ENCODE results near the gene CLEC7A.

DNA sequence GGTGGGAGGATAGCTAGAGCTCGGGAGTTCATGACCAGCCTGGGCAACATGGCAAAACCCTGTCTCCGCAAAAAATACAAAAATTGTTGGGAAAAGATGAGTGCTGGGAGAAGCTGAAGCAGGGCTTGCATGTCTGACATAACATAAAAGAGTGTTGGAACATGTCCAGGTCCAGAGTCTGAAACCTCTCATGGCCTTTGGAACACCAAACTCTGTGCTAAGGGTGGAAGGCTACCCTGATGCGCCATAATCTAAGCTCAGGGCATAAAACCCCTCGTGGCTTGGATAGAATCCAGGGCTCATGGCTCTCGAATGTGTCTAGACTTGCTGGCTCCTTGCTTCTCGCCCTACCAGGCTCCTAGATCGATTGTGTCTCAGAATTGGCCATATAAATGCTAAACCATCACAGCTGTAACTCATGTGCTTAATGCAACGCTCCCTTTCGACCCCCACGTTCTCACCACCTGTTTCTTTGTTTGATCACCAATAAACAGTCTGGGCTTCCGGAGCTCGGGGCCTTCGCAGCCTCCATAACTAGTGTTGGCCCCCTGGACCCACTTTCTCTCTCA is 6.7 kb upstream of the CLEC7A start:
- TF ChIP-seq, protein P1, sequence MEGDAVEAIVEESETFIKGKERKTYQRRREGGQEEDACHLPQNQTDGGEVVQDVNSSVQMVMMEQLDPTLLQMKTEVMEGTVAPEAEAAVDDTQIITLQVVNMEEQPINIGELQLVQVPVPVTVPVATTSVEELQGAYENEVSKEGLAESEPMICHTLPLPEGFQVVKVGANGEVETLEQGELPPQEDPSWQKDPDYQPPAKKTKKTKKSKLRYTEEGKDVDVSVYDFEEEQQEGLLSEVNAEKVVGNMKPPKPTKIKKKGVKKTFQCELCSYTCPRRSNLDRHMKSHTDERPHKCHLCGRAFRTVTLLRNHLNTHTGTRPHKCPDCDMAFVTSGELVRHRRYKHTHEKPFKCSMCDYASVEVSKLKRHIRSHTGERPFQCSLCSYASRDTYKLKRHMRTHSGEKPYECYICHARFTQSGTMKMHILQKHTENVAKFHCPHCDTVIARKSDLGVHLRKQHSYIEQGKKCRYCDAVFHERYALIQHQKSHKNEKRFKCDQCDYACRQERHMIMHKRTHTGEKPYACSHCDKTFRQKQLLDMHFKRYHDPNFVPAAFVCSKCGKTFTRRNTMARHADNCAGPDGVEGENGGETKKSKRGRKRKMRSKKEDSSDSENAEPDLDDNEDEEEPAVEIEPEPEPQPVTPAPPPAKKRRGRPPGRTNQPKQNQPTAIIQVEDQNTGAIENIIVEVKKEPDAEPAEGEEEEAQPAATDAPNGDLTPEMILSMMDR (IDR thresholded peaks at IDR 0.05): no peak
- no peak for TF ChIP-seq POLR2AphosphoS5 (IDR thresholded peaks at IDR 0.05; ENCODE audit: low read depth, low read length)
- no peak for TF ChIP-seq SIN3A (IDR thresholded peaks at IDR 0.05; ENCODE audit: borderline replicate concordance, insufficient read depth, low read depth, low read length)
- TF ChIP-seq REST (IDR thresholded peaks at IDR 0.05; ENCODE audit: insufficient read depth in 1 of 2, low read depth in 2 of 2, low read length in 1 of 2): no peak

All from Panc1 (cell line).